Hepatocyte (in vitro differentiated cells): Measurements from ENCODE around the gene PPP3CA. TPM values are rescaled to one million over a fixed set of nuclear protein-coding genes. Genes with fewer than 3 reads are reported as not detected.

Experiments
- DNase-seq: peaks from one replicate; pipeline ENCODE4 v3.0.0-alpha.2; 2016; ENCODE audit warnings: low spot score
- H2AFZ ChIP-seq: fragments of 200-600 bp; sonication (generic); 2 replicates; pipeline ENCODE4 v1.6.0; 2016; ENCODE audit warnings: antibody characterized with exemption, mild to moderate bottlenecking
- H3K27ac ChIP-seq: fragments of 200-600 bp; sonication (generic); 2 replicates; pipeline ENCODE4 v1.5.1; 2016; ENCODE audit warnings: mild to moderate bottlenecking
- H3K27me3 ChIP-seq: fragments of 200-600 bp; sonication (generic); 2 replicates; pipeline ENCODE4 v1.6.1; 2016
- H3K36me3 ChIP-seq: fragments of 200-600 bp; sonication (generic); replicated peaks from 2 replicates; pipeline ENCODE4 v1.5.1; 2016; ENCODE audit warnings: low read depth; ENCODE audit not compliant: insufficient read depth
- H3K4me1 ChIP-seq: fragments of 200-600 bp; sonication (generic); 2 replicates; pipeline ENCODE4 v1.5.1; 2016; ENCODE audit warnings: mild to moderate bottlenecking, moderate library complexity; ENCODE audit not compliant: insufficient read depth
- H3K4me2 ChIP-seq: fragments of 200-600 bp; sonication (generic); 2 replicates; pipeline ENCODE4 v1.6.0; 2016
- H3K4me3 ChIP-seq: fragments of 200-600 bp; sonication (generic); 2 replicates; pipeline ENCODE4 v1.5.1; 2016; ENCODE audit warnings: mild to moderate bottlenecking
- H3K79me2 ChIP-seq: fragments of 200-600 bp; sonication (generic); 2 replicates; pipeline ENCODE4 v1.6.0; 2017; ENCODE audit warnings: mild to moderate bottlenecking
- H3K9me2 ChIP-seq: fragments of 200-600 bp; sonication (generic); replicated peaks from 2 replicates; pipeline ENCODE4 v1.6.0; 2017; ENCODE audit warnings: mild to moderate bottlenecking; ENCODE audit not compliant: insufficient read depth
- H3K9me3 ChIP-seq: fragments of 200-600 bp; sonication (generic); 2 replicates; pipeline ENCODE4 v1.5.1; 2016; ENCODE audit warnings: low read depth, mild to moderate bottlenecking
- H4K20me1 ChIP-seq: fragments of 200-600 bp; sonication (generic); 2 replicates; pipeline ENCODE4 v1.6.0; 2016; ENCODE audit warnings: mild to moderate bottlenecking; ENCODE audit not compliant: insufficient read depth, poor library complexity, severe bottlenecking
- CTCF ChIP-seq: fragments of 200-600 bp; sonication (generic); IDR thresholded peaks from 2 replicates; pipeline ENCODE4 v1.5.1; 2016; ENCODE audit warnings: antibody characterized with exemption, mild to moderate bottlenecking; ENCODE audit not compliant: poor library complexity
- EZH2 ChIP-seq: fragments of 200-600 bp; sonication (generic); IDR thresholded peaks from 2 replicates; pipeline ENCODE4 v1.6.1; 2016; ENCODE audit warnings: antibody characterized with exemption, mild to moderate bottlenecking, borderline replicate concordance
- EZH2phosphoT487 ChIP-seq: fragments of 200-600 bp; sonication (generic); IDR thresholded peaks from one replicate; pipeline ENCODE4 v1.6.1; 2018; ENCODE audit warnings: antibody characterized with exemption, mild to moderate bottlenecking, low read depth, moderate library complexity; ENCODE audit not compliant: unreplicated experiment, severe bottlenecking
- WGBS: methylation state at CpG from one replicate; pipeline ENCODE4 v1.1.6; 2016; ENCODE audit warnings: low lambda C conversion rate; ENCODE audit errors: missing lambda C conversion rate; 5-methylcytosine and 5-hydroxymethylcytosine counted together
- polyA plus RNA-seq: library from polyadenylated mRNA; unstranded; fragments of >200 nt; fragmentation: Nextera tagmentation; extraction: Ambion mirVana; gene quantifications from 2 replicates; pipeline ENCODE4 v1.2.1, GENCODE V29; 2016
- total RNA-seq: library from RNA; depleted of rRNA; stranded (reverse); fragments of >200 nt; gene quantifications from 2 replicates; pipeline ENCODE4 v1.2.3, GENCODE V29; 2014

The PPP3CA gene
- total and polyA plus RNA-seq, 2 experiments from 2014 or later: 12.9 to 49.5 TPM

DNA sequence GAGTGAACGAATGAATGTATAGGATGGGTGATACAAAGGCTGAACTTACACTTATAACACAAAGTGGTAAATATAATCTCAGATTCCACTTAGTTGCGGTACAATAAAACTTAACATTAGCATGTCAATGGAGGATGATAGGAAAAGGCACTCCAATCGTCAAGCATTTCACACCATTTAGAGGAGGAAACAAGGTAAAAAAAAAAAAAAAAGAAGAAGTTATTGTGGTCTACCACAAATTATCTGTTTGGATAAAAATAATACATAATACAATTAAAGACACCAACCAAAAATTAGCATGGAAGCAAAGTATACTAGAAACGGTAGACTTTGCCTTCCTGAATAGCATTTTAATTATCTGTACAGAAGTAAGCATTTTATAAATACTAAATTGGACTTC, 205.5 kb downstream of the PPP3CA start:
- TF ChIP-seq CTCF: no peak
- Histone ChIP-seq H3K9me2 (no peaks in the 10 kb centered on the region), H3K79me2 (peaks cover 38% of the 10 kb centered on the region), H4K20me1 (no peaks in the 10 kb centered on the region), H3K4me2 (no peak overlapping the region), H3K4me1 (no peaks in the 10 kb centered on the region), H3K9me3 (no peaks in the 10 kb centered on the region), H3K27ac (no peak overlapping the region), H3K4me3 (no peak overlapping the region), H2AFZ (no peak overlapping the region), H3K27me3 (no peaks in the 10 kb centered on the region), H3K36me3 (no peaks in the 10 kb centered on the region)
- DNase-seq: no peak
- WGBS: 90% methylated on average over 4 of the region's 4 CpGs

DNA sequence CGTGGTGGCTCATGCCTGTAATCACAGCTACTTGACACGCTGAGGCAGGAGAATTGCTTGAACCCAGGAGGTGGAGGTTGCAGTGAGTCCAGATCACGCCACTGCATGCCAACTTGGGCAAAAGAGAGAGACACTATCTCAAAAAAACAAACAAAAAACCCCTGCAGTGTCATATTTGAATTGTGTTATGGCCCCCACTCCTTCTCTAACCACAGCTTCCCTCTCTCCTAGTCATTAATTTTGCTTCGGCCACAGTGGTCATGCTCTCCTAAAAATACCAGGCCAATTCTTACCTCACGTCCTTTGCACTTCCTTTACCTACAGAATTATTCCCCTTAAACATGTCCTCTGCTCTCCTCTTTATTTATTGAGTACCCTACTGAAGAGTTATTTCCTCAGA, 206.1 kb downstream of the PPP3CA start:
- DNase-seq: no peak
- H3K36me3 ChIP-seq: no peaks in the 10 kb centered on the region
- no peak overlapping the region for H3K4me3 ChIP-seq
- no peak overlapping the region for H3K27ac ChIP-seq
- no peaks in the 10 kb centered on the region for H3K9me2 ChIP-seq
- no peak overlapping the region for H3K4me2 ChIP-seq
- no peaks in the 10 kb centered on the region for H4K20me1 ChIP-seq
- 98% methylated on average over 5 of the region's 5 CpGs for whole genome bisulfite sequencing
- no peak overlapping the region for H2AFZ ChIP-seq
- H3K27me3 ChIP-seq: no peaks in the 10 kb centered on the region
- TF ChIP-seq EZH2 (no peak), EZH2phosphoT487 (no peak), CTCF (no peak)
- H3K79me2 ChIP-seq: peaks cover 33% of the 10 kb centered on the region
- no peaks in the 10 kb centered on the region for H3K9me3 ChIP-seq
- H3K4me1 ChIP-seq: no peaks in the 10 kb centered on the region

DNA sequence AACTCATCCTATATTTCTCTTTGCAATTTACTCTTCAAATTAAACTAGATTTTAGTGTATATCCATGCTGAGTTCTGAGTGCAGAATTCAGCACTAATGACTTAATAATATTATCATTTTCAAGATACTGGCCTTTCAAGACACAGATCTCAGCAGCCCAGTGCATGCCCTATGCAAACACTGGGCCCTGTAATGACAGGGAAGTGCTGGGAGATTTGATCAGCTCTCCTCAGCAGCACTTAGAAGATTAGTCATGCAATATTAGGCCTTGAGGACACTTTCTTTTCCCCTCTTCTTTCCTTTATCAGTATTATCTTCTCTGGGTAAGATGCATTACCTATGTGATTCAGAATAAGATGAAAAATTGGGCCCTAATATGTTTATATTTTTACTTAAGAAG, 207.1 kb downstream of the PPP3CA start:
- H3K4me2 ChIP-seq: no peak overlapping the region
- H2AFZ ChIP-seq: no peak overlapping the region
- H3K9me3 ChIP-seq: no peaks in the 10 kb centered on the region
- H3K27me3 ChIP-seq: no peaks in the 10 kb centered on the region
- DNase-seq: no peak
- no peak overlapping the region for H3K4me3 ChIP-seq
- TF ChIP-seq EZH2: no peak
- TF ChIP-seq EZH2phosphoT487: no peak
- TF ChIP-seq CTCF: no peak
- H3K9me2 ChIP-seq: no peaks in the 10 kb centered on the region
- no peaks in the 10 kb centered on the region for H4K20me1 ChIP-seq
- peaks cover 35% of the 10 kb centered on the region for H3K79me2 ChIP-seq
- no peak overlapping the region for H3K27ac ChIP-seq
- H3K4me1 ChIP-seq: no peaks in the 10 kb centered on the region
- H3K36me3 ChIP-seq: no peaks in the 10 kb centered on the region
